ENCODE results near the gene COL25A1. TPM values are rescaled to one million over a fixed set of nuclear protein-coding genes. Genes with fewer than 3 reads are reported as not detected.
A peak's percentile ranks its signal among the peaks of the same experiment; 100 is the strongest.

COL25A1 gene
- total RNA-seq, 4 donors from 2014 or later: 0.06 to 0.53 (median 0.23) TPM

GRCh38 chr4:108838451-108838850, 464.0 kb downstream of the COL25A1 start:
- Histone ChIP-seq H3K36me3 (no peaks in the 10 kb centered on the region), H3K4me1 (peaks cover 0 to 8% (median 0%) of the 10 kb centered on the region in 3 donors), H3K4me3 (no peak overlapping the region), H3K27ac (no peak overlapping the region), H3K27me3 (no peaks in the 10 kb centered on the region), H3K9me3 (no peaks in the 10 kb centered on the region)
- no peak for DNase-seq
- TF ChIP-seq POLR2A (IDR thresholded peaks at IDR 0.05) (no peak), CTCF (IDR thresholded peaks at IDR 0.05) (no peak)
- WGBS, 2 donors: 36 to 44% methylated on average over 4 of the region's 4 CpGs
- intact Hi-C loops (cut with DNase I): loop anchor here (10.0 kb wide), 1 partner anchor 566 kb away; no protein-coding TSS in a partner anchor

DNA sequence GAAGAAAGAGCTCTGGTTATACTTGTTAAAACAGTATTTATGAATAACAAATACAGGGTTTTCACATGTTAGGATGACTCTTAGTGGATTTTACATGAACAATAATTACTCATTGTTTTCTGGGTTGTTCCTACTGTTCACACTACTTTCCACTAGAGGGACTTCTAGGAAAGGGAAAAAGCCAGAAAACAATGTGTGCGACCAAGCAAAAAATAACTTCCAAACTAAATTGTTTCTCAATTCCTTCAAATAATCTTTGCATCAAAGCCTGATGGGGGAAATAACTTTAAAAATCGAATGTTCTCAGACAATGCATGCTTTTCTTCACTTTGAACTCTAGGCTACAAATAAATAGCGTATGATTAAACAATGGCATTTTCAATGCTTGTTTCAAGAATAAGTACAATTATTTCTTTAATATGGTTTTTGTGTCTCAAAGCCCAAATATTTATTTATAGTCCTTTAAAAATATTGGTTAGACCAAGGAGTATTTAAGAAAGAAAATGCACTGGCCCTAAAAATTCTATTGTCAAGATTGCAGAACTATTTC, 467.5 kb downstream of the COL25A1 start:
- intact Hi-C loops (cut with DNase I): loop anchor here (10.0 kb wide), 1 partner anchor 570 kb away; no protein-coding TSS in a partner anchor
- Histone ChIP-seq H3K27ac (no peak overlapping the region), H3K36me3 (no peaks in the 10 kb centered on the region), H3K4me1 (peaks cover 0 to 13% (median 0%) of the 10 kb centered on the region in 3 donors), H3K4me3 (no peak overlapping the region), H3K27me3 (no peaks in the 10 kb centered on the region), H3K9me3 (no peaks in the 10 kb centered on the region)
- DNase-seq: no peak
- 21 to 23% methylated on average over 3 of the region's 3 CpGs for WGBS, 2 donors
- peak in 5 of 6 experiments; percentile 34 to 64 (median 45) for TF ChIP-seq CTCF (IDR thresholded peaks at IDR 0.05)
- TF ChIP-seq POLR2A (IDR thresholded peaks at IDR 0.05): no peak

DNA sequence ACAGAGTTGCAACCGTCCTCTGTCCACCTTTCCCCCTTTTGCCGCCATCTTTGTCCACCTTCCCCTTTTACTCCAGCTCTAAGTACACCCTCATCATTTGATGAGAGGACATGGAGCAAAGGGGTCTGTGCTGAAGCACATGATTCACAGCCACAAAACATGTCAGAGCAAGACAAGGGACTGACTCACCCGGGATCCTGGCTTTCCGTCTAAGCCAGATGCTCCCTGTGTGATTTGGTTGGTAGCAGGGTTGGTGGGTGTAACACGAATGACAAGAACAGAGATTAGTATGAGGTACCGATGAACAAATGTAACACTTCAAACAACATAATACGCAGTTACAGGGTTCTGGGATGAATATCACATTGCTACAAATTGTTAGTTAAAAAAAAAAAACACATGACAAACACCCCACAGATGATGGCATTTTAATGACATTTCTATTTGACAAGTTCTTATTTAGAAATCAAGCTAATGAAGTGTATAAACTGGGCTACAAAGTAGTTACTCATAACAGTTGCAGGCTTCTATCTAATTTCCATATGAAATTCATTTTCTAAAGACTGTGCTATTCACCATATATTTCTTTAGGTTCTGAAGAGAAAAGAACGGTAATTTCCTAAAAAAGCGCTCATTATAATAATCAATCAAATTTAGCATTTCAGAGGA, 468.2 kb downstream of the COL25A1 start:
- intact Hi-C loops (cut with DNase I): loop anchor here (10.0 kb wide), 1 partner anchor 571 kb away; no protein-coding TSS in a partner anchor
- WGBS, 2 donors: 48 to 54% methylated on average over 9 of the region's 9 CpGs

DNA sequence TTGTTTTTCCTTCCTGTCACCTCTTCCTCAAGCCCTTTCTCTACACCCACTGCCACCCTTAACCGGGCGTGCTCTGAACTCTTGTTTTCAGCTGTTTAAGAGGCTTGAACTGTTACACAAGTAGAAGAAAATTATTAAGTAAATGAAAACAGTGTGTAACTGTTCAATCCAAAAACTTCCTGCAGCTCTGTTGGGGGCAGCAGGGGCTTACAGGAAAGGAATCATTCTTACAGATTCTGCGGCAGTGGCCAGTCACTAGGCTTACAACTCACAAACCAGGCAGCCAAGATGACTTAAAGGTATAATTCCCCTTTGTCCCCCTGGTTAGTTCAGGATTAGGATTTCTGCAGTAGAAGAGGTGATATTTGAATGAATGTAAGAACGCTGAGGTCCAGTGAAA, 469.4 kb downstream of the COL25A1 start:
- no peaks in the 10 kb centered on the region for H3K9me3 ChIP-seq
- H3K4me3 ChIP-seq: no peak overlapping the region
- intact Hi-C loops (cut with DNase I): loop anchor here (10.0 kb wide), 1 partner anchor 572 kb away; no protein-coding TSS in a partner anchor
- H3K27ac ChIP-seq: no peak overlapping the region
- WGBS, 2 donors: 70 to 90% methylated on average over 4 of the region's 4 CpGs
- no peaks in the 10 kb centered on the region for H3K27me3 ChIP-seq
- TF ChIP-seq POLR2A (IDR thresholded peaks at IDR 0.05) (no peak), CTCF (IDR thresholded peaks at IDR 0.05) (no peak)
- H3K36me3 ChIP-seq: no peaks in the 10 kb centered on the region
- no peak for DNase-seq
- peaks cover 0 to 13% (median 0%) of the 10 kb centered on the region in 3 donors for H3K4me1 ChIP-seq

More for the DNA sequence above, 468.2 kb downstream of the COL25A1 start:
- Histone ChIP-seq H3K4me1 (peaks cover 0 to 13% (median 0%) of the 10 kb centered on the region in 3 donors), H3K9me3 (no peaks in the 10 kb centered on the region), H3K27me3 (no peaks in the 10 kb centered on the region), H3K27ac (no peak overlapping the region), H3K36me3 (no peaks in the 10 kb centered on the region), H3K4me3 (no peak overlapping the region)
- DNase-seq: no peak
- TF ChIP-seq CTCF (IDR thresholded peaks at IDR 0.05) (no peak), POLR2A (IDR thresholded peaks at IDR 0.05) (no peak)

DNA sequence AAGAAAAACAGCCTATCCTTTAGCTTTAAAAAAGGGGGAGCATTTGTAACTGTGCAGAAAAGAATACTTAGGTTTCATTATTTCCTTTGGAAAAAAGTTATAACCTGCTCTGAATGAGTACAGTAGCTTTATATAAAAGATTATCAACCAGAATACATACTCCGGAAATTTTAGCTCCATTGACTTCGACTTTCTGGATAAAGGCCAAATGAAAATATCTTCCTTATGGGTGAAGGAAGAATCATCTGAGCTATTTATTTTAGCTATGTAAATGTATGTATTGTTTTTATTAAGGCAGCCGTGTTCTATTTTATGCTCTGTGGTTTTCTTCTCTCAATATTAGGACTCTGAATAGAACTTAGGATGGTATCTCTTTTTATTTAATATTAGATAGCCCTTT, 470.6 kb downstream of the COL25A1 start:
- Histone ChIP-seq H3K4me1 (peaks cover 0 to 13% (median 0%) of the 10 kb centered on the region in 3 donors), H3K4me3 (no peak overlapping the region), H3K36me3 (no peaks in the 10 kb centered on the region), H3K9me3 (no peaks in the 10 kb centered on the region), H3K27me3 (no peaks in the 10 kb centered on the region), H3K27ac (no peak overlapping the region)
- TF ChIP-seq POLR2A (IDR thresholded peaks at IDR 0.05) (no peak), CTCF (IDR thresholded peaks at IDR 0.05) (no peak)
- WGBS, 2 donors: 31% methylated on average over 3 of the region's 3 CpGs
- no peak for DNase-seq
- intact Hi-C loops (cut with DNase I): loop anchor here (10.0 kb wide), 1 partner anchor 573 kb away; no protein-coding TSS in a partner anchor
